ENCODE results near the gene OR52D1.

- TF ChIP-seq POLR2AphosphoS5 (IDR thresholded peaks at IDR 0.05; ENCODE audit: low read depth, low read length) (no peak), POLR2A (IDR thresholded peaks at IDR 0.05; ENCODE audit: low read depth, low read length) (no peak)
Observed at GRCh38 chr11:5486003-5486402, 2.5 kb upstream of the OR52D1 start.
